ENCODE data around the gene NOSTRIN.
"Not testable (repeated sequence)": the region's sequence is repeated elsewhere in the genome, so short reads cannot be mapped to it uniquely, and the experiment has no call there.

Gene NOSTRIN, protein sequence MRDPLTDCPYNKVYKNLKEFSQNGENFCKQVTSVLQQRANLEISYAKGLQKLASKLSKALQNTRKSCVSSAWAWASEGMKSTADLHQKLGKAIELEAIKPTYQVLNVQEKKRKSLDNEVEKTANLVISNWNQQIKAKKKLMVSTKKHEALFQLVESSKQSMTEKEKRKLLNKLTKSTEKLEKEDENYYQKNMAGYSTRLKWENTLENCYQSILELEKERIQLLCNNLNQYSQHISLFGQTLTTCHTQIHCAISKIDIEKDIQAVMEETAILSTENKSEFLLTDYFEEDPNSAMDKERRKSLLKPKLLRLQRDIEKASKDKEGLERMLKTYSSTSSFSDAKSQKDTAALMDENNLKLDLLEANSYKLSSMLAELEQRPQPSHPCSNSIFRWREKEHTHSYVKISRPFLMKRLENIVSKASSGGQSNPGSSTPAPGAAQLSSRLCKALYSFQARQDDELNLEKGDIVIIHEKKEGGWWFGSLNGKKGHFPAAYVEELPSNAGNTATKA

DNA sequence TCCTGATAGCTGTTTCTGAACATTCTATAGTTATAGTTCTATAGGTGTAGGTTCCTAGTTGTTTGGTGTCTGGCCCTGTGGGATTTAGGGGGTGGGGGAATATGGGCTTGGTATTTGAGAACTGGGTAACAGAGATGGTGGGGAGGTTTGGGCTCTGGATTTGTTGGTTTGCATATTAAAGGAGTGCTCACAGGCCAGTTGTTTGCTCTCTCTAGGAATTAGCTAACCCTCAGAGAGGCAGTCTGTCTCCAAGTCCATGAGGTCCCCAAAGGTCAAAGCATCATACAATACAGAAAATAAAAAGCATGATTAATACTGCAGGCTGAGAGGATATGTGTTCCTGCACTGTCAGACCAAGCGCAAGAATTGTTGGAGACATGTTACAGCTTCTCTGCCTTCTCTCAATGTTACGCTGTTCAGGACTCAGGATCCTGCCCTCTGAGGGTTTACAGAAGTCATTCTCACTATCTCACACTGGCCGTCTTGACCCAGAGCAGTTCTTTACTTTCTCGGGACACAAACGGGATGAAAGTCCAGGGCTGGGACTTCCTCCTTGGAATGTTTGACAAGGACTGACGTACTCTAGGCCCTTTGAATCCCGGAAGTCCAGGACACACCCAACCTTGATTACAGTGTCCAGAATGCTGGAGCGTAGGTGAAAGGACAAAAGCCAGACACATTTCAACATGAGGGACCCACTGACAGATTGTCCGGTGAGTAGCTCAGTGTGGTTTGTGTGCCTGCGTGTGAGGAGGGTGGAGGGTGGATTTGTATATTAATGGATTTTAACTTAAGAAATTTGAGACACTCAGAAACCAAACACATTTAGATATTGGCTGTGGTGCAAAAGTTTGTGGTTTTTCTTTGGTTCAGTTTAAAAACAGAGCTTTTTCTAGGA, at the start of gene NOSTRIN:
Gene NOSTRIN (plus strand): TSS at position 677 of the 898 bp plus-strand sequence. CDS start 10 bp downstream, at position 687.
- Histone ChIP-seq H3K4me3 (ENCODE audit: low read length in 2 of 2) (peak within 1 kb of the TSS in 1 of 2 donors; percentile 59), H3K36me3 (ENCODE audit: control insufficient read depth in 2 of 2, insufficient read depth in 2 of 2, low read length in 2 of 2) (no peaks in the 10 kb centered on the region), H3K27ac (ENCODE audit: low read length) (no peak within 1 kb of the TSS), H3K9me3 (ENCODE audit: control insufficient read depth in 2 of 2, low read length in 2 of 2) (no peaks in the 10 kb centered on the region), H3K27me3 (ENCODE audit: control insufficient read depth in 1 of 2, insufficient read depth in 2 of 2, low read length in 2 of 2) (no peaks in the 10 kb centered on the region), H3K9ac (ENCODE audit: low read length in 2 of 2) (peak within 1 kb of the TSS in 1 of 2 donors; percentile 42), H3K4me1 (ENCODE audit: control insufficient read depth, insufficient read depth, low read length) (no peaks in the 10 kb centered on the region)

DNA sequence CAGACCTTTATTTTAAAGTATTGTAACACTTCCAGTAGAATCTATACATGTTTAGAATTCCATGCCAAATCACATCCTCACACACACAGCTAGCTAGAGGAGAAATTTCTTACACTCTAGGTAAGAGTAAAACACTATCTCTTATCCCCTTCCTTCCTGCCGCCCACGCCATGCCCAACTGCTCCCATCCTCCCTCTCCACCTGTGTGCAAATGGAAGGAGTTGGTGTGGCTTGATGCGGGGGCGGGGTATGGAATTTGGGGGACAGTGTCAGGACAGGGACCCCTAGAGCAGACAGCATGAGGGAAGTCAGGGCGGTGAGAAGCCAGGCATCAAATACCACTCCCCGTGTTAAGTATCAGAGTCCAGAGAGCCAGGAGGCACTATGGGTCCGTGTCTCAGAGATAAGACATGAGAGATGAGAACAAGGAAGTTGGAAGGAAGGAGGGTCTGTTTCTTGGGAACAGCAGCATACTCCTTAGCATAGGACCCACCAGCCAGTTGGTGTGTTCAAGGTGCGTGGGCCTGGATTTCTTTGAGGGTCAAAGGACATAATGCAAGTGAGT, 48.6 kb upstream of the NOSTRIN start:
- Histone ChIP-seq H3K4me1 (ENCODE audit: control insufficient read depth, insufficient read depth, low read length) (peaks cover 10% of the 10 kb centered on the region), H3K4me3 (ENCODE audit: low read length in 2 of 2) (no peak overlapping the region), H3K9ac (ENCODE audit: low read length in 2 of 2) (no peak overlapping the region), H3K9me3 (ENCODE audit: control insufficient read depth in 2 of 2, low read length in 2 of 2) (no peaks in the 10 kb centered on the region), H3K36me3 (ENCODE audit: control insufficient read depth in 2 of 2, insufficient read depth in 2 of 2, low read length in 2 of 2) (peaks cover 0 to 2% of the 10 kb centered on the region in 2 donors), H3K27ac (ENCODE audit: low read length) (no peak overlapping the region), H3K27me3 (ENCODE audit: control insufficient read depth in 1 of 2, insufficient read depth in 2 of 2, low read length in 2 of 2) (no peaks in the 10 kb centered on the region)

DNA sequence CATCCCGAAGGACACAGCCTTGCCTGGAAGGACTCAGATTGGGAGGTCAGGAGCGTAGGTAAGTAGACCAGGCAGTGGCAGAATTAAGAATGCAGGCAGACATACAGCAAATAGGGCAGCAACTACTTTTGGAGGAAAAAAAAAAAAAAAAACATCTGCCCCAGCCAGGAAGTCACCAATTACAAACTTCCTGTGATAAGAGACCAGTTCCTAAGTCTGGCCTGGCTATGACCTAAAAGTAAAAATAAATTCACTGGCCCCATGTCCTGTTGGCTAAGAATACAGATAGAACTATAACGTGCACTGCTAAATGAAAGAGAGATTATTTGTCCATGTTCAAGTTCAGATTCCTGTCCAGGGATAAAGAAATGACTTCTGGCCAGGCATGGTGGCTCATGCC, 45.2 kb upstream of the NOSTRIN start:
- H3K4me3 ChIP-seq (ENCODE audit: low read length in 2 of 2), result no peak overlapping the region
- peaks cover 6% of the 10 kb centered on the region for H3K4me1 ChIP-seq (ENCODE audit: control insufficient read depth, insufficient read depth, low read length)
- H3K9me3 ChIP-seq (ENCODE audit: control insufficient read depth in 2 of 2, low read length in 2 of 2), result no peaks in the 10 kb centered on the region
- no peaks in the 10 kb centered on the region for H3K27me3 ChIP-seq (ENCODE audit: control insufficient read depth in 1 of 2, insufficient read depth in 2 of 2, low read length in 2 of 2)
- H3K36me3 ChIP-seq (ENCODE audit: control insufficient read depth in 2 of 2, insufficient read depth in 2 of 2, low read length in 2 of 2), result peaks cover 0 to 2% of the 10 kb centered on the region in 2 donors
- H3K9ac ChIP-seq (ENCODE audit: low read length in 2 of 2), result no peak overlapping the region
- no peak overlapping the region for H3K27ac ChIP-seq (ENCODE audit: low read length)

DNA sequence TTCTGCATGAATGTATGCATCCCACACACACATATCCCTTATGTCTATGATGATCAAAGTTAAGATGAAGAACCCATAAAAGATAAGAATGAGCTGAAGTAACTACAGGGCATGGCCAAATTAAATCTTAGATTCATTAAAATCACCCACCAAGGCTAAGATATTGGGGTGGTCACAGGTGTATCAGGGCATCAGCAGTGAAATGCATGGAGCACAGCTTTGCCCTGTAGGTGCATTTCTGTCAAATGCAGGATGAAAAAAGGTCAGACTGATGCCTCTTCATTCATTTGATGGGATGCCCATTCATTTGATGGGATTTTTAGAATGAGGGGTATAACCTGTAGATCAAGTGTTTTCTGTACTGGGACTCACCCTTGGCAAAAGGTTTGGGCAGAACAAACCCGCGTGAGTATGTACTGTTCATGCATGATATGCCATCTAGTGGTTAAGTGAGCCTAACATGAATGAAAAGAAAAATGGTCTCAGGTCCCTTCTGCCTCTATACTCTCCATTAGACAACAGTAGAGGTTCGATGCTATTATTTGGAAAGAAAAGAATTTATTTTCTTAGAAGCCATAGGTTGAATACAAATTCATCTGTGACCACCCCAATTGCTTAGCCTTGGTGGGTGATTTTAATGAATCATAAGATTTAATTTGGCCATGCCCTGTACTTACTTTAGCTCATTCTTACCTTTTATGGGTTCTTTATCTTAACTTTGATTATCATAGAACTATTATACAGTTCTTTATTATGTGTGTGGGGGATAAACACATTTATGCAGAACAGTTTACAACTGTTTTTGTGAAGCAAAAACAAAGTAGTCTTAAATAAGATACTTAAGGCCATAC, 43.2 kb upstream of the NOSTRIN start:
- H3K9me3 ChIP-seq (ENCODE audit: control insufficient read depth in 2 of 2, low read length in 2 of 2), result no peaks in the 10 kb centered on the region
- H3K27ac ChIP-seq (ENCODE audit: low read length), result no peak overlapping the region
- H3K36me3 ChIP-seq (ENCODE audit: control insufficient read depth in 2 of 2, insufficient read depth in 2 of 2, low read length in 2 of 2), result no peaks in the 10 kb centered on the region
- no peak overlapping the region for H3K9ac ChIP-seq (ENCODE audit: low read length in 2 of 2)
- no peak overlapping the region for H3K4me3 ChIP-seq (ENCODE audit: low read length in 2 of 2)
- H3K27me3 ChIP-seq (ENCODE audit: control insufficient read depth in 1 of 2, insufficient read depth in 2 of 2, low read length in 2 of 2), result no peaks in the 10 kb centered on the region
- H3K4me1 ChIP-seq (ENCODE audit: control insufficient read depth, insufficient read depth, low read length), result peaks cover 4% of the 10 kb centered on the region

DNA sequence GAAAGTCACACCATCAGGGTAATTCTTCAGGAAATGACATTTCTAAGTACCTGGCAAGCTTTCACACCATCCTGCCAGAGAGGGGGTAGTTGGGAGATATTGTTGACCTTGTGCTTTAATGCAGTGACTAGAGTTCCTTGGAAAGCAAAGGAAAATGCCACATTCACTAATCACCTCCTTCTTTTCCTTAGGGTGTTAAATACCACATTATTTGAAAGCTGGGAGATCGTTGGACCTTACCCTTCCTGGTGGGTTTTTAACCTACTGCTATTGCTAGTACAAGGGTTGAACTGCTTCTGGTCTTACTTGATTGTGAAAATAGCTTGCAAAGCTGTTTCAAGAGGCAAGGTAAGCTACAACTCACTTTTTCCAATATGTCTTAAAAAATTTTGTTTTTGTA, 37.0 kb upstream of the NOSTRIN start:
- Histone ChIP-seq H3K4me3 (ENCODE audit: low read length in 2 of 2) (no peak overlapping the region), H3K9ac (ENCODE audit: low read length in 2 of 2) (no peak overlapping the region), H3K36me3 (ENCODE audit: control insufficient read depth in 2 of 2, insufficient read depth in 2 of 2, low read length in 2 of 2) (peaks cover 3 to 5% of the 10 kb centered on the region in 2 donors), H3K4me1 (ENCODE audit: control insufficient read depth, insufficient read depth, low read length) (peaks cover 5% of the 10 kb centered on the region), H3K9me3 (ENCODE audit: control insufficient read depth in 2 of 2, low read length in 2 of 2) (no peaks in the 10 kb centered on the region), H3K27ac (ENCODE audit: low read length) (no peak overlapping the region), H3K27me3 (ENCODE audit: control insufficient read depth in 1 of 2, insufficient read depth in 2 of 2, low read length in 2 of 2) (no peaks in the 10 kb centered on the region)

DNA sequence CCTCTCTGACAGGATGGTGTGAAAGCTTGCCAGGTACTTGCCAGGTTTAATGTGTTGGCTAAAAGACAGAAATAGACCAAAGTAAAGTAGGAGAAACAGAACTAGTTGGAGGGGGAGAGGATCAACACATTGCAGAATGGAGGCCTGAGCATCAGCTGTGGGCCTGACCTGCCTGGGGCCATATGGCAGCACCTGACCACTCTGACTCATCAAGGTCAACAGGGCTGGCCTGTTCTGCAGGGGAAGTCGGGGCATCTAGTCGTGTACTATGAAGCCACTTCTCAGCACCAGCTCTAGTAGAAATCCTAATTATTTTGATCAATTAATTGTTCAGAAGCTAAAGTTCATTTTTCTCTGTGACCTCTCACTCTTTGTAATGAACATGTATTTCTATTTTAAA, 35.8 kb upstream of the NOSTRIN start:
- Histone ChIP-seq H3K9me3 (ENCODE audit: control insufficient read depth in 2 of 2, low read length in 2 of 2) (no peaks in the 10 kb centered on the region), H3K36me3 (ENCODE audit: control insufficient read depth in 2 of 2, insufficient read depth in 2 of 2, low read length in 2 of 2) (peaks cover 3 to 5% of the 10 kb centered on the region in 2 donors), H3K27me3 (ENCODE audit: control insufficient read depth in 1 of 2, insufficient read depth in 2 of 2, low read length in 2 of 2) (no peaks in the 10 kb centered on the region), H3K27ac (ENCODE audit: low read length) (no peak overlapping the region), H3K4me1 (ENCODE audit: control insufficient read depth, insufficient read depth, low read length) (peaks cover 5% of the 10 kb centered on the region), H3K9ac (ENCODE audit: low read length in 2 of 2) (no peak overlapping the region), H3K4me3 (ENCODE audit: low read length in 2 of 2) (no peak overlapping the region)

DNA sequence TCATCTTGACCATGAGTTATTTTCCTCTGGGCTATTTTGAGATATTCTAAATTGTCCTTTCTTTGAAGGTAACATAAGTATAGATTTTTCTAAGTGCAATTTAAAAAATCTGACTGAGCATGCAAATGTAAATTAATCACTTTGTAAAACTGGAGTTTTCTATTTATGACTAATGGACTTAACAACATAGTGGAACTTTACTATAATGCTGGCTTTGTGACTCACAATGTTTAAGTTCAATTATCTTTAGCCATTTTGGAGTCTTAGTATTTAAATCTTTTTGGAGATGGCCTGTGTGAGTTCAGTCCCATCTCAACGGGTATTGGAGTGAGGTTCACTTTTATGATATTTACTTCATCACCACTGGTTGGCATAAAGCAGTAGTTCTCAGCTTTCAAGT, 35.2 kb upstream of the NOSTRIN start:
- no peak overlapping the region for H3K4me3 ChIP-seq (ENCODE audit: low read length in 2 of 2)
- no peak overlapping the region for H3K27ac ChIP-seq (ENCODE audit: low read length)
- H3K4me1 ChIP-seq (ENCODE audit: control insufficient read depth, insufficient read depth, low read length), result peaks cover 5% of the 10 kb centered on the region
- H3K27me3 ChIP-seq (ENCODE audit: control insufficient read depth in 1 of 2, insufficient read depth in 2 of 2, low read length in 2 of 2), result no peaks in the 10 kb centered on the region
- H3K36me3 ChIP-seq (ENCODE audit: control insufficient read depth in 2 of 2, insufficient read depth in 2 of 2, low read length in 2 of 2), result peaks cover 3 to 5% of the 10 kb centered on the region in 2 donors
- no peaks in the 10 kb centered on the region for H3K9me3 ChIP-seq (ENCODE audit: control insufficient read depth in 2 of 2, low read length in 2 of 2)
- no peak overlapping the region for H3K9ac ChIP-seq (ENCODE audit: low read length in 2 of 2)

DNA sequence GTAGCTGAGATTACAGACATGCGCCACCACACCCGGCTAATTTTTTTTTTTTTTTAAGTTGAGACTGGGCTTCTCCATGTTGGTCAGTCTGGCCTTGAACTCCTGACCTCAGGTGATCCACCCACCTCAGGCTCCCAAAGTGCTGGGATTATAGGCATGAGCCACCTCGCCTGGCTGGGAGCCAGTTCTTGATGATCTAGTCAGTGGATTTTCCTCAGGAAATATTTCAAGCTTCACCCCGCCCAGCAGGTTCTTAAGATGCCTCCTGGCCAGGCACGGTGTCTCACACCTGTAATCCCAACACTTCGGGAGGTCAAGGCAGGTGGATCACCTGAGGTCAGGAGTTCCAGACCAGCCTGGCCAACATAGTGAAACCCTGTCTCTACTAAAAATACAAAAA, 34.1 kb upstream of the NOSTRIN start:
- not testable (repeated sequence) for H3K27ac ChIP-seq (ENCODE audit: low read length); H3K4me1 ChIP-seq (ENCODE audit: control insufficient read depth, insufficient read depth, low read length); H3K36me3 ChIP-seq (ENCODE audit: control insufficient read depth in 2 of 2, insufficient read depth in 2 of 2, low read length in 2 of 2); H3K4me3 ChIP-seq (ENCODE audit: low read length in 2 of 2); H3K27me3 ChIP-seq (ENCODE audit: control insufficient read depth in 1 of 2, insufficient read depth in 2 of 2, low read length in 2 of 2); H3K9me3 ChIP-seq (ENCODE audit: control insufficient read depth in 2 of 2, low read length in 2 of 2); H3K9ac ChIP-seq (ENCODE audit: low read length in 2 of 2)

DNA sequence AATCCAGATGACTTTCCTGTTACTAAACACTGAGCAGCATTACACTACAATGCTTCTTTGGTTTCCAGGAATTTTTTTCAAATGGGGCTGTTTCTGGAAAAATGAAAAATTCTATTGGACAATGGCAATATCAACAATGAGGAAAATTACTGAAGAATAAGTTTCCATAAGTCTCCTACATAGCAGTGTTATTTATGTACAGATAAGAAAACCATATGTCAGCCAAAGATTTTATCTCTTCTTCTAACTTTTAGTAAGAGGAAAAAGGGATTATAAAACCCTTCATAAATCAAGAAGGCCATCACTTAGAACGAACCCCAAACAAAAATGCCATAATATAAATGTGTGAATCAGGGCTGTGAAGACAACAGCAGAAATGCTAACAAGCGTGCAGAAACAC, 31.6 kb upstream of the NOSTRIN start:
- Histone ChIP-seq H3K4me1 (ENCODE audit: control insufficient read depth, insufficient read depth, low read length) (peaks cover 5% of the 10 kb centered on the region), H3K36me3 (ENCODE audit: control insufficient read depth in 2 of 2, insufficient read depth in 2 of 2, low read length in 2 of 2) (peaks cover 3 to 5% of the 10 kb centered on the region in 2 donors), H3K9me3 (ENCODE audit: control insufficient read depth in 2 of 2, low read length in 2 of 2) (peaks cover 0 to under 1% of the 10 kb centered on the region in 2 donors)

DNA sequence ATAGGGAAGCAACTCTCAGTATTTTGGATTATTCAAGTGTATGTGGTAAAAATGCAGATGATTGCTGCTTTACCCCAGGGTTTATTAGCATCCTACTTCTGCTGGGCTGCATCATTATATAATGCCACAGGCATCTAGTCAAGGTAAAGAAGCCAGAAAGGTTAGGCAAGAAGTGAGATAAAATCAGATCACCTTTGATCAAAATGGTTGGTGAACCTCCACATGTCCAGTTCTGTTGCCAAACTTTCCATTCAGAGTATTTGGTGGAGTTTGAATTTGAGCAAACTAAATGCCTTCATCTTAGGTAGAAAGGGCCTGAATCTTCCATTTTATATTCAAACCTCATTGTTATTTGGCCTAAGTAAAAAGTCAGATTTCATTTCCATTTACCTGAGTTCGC, 29.7 kb upstream of the NOSTRIN start:
- Histone ChIP-seq H3K4me1 (ENCODE audit: control insufficient read depth, insufficient read depth, low read length) (no peaks in the 10 kb centered on the region), H3K27me3 (ENCODE audit: control insufficient read depth in 1 of 2, insufficient read depth in 2 of 2, low read length in 2 of 2) (no peaks in the 10 kb centered on the region), H3K27ac (ENCODE audit: low read length) (no peak overlapping the region), H3K4me3 (ENCODE audit: low read length in 2 of 2) (no peak overlapping the region), H3K36me3 (ENCODE audit: control insufficient read depth in 2 of 2, insufficient read depth in 2 of 2, low read length in 2 of 2) (peaks cover 0 to 5% of the 10 kb centered on the region in 2 donors), H3K9ac (ENCODE audit: low read length in 2 of 2) (no peak overlapping the region), H3K9me3 (ENCODE audit: control insufficient read depth in 2 of 2, low read length in 2 of 2) (peaks cover 0 to 3% of the 10 kb centered on the region in 2 donors)

More for the DNA sequence above, 31.6 kb upstream of the NOSTRIN start:
- Histone ChIP-seq H3K27ac (ENCODE audit: low read length) (no peak overlapping the region), H3K27me3 (ENCODE audit: control insufficient read depth in 1 of 2, insufficient read depth in 2 of 2, low read length in 2 of 2) (no peaks in the 10 kb centered on the region), H3K4me3 (ENCODE audit: low read length in 2 of 2) (no peak overlapping the region), H3K9ac (ENCODE audit: low read length in 2 of 2) (no peak overlapping the region)
